ENCODE measurements around the gene LILRB1.

LILRB1 gene

DNA sequence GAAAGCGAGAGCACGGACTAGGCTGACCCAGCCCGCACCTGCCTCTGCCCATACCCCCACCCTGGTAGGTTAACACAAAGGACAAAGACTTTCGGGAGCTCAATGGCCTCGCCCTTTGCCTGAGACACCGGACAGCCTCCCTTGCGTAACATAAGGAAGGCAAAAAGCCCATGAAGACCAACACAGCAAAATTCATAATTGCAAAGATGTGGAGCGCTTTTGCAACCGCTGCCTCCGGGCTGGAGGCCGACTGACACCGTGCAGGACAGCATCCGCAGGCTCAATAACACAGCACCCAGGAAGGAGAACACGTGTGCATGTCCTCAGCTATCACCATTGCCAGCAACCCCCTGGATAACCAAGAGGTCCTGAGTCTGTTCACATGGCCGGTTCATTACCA is 21.5 kb upstream of the LILRB1 start:
- H3K27me3 ChIP-seq (ENCODE audit: insufficient read depth, low read length), result no peaks in the 10 kb centered on the region
- no peaks in the 10 kb centered on the region for H3K79me2 ChIP-seq (ENCODE audit: insufficient read depth, low read length)
- 0 out of 2 replicates have a peak, but pooled peaks cover 4% of the 10 kb centered on the region for H3K9me3 ChIP-seq (ENCODE audit: low read length)
- no peak overlapping the region for H3K4me2 ChIP-seq (ENCODE audit: low read length)
- no peaks in the 10 kb centered on the region for H3K9me2 ChIP-seq (ENCODE audit: low read depth, low read length)
- H3K4me1 ChIP-seq (ENCODE audit: insufficient read depth, low read length, severe bottlenecking), result no peaks in the 10 kb centered on the region
- H3K9ac ChIP-seq (ENCODE audit: low read length), result no peak overlapping the region
- TF ChIP-seq, protein P1, sequence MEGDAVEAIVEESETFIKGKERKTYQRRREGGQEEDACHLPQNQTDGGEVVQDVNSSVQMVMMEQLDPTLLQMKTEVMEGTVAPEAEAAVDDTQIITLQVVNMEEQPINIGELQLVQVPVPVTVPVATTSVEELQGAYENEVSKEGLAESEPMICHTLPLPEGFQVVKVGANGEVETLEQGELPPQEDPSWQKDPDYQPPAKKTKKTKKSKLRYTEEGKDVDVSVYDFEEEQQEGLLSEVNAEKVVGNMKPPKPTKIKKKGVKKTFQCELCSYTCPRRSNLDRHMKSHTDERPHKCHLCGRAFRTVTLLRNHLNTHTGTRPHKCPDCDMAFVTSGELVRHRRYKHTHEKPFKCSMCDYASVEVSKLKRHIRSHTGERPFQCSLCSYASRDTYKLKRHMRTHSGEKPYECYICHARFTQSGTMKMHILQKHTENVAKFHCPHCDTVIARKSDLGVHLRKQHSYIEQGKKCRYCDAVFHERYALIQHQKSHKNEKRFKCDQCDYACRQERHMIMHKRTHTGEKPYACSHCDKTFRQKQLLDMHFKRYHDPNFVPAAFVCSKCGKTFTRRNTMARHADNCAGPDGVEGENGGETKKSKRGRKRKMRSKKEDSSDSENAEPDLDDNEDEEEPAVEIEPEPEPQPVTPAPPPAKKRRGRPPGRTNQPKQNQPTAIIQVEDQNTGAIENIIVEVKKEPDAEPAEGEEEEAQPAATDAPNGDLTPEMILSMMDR (IDR thresholded peaks at IDR 0.05; ENCODE audit: low read length), result no peak
- no peak for TF ChIP-seq EZH2 (IDR thresholded peaks at IDR 0.05; ENCODE audit: borderline replicate concordance, low read length)
- no peak overlapping the region for H2AFZ ChIP-seq (ENCODE audit: low read length)
- H3K27ac ChIP-seq (ENCODE audit: low read depth, low read length, poor library complexity, severe bottlenecking), result no peak overlapping the region
- H4K20me1 ChIP-seq (ENCODE audit: insufficient read depth, low read length), result no peaks in the 10 kb centered on the region
- H3F3A ChIP-seq (ENCODE audit: insufficient read depth, low read length), result no peaks in the 10 kb centered on the region
- H3K36me3 ChIP-seq (ENCODE audit: insufficient read depth, low read length), result no peaks in the 10 kb centered on the region; the same call in 1 of the 2 replicates
- H3K4me3 ChIP-seq (ENCODE audit: low read depth, low read length, poor library complexity, severe bottlenecking), result no peak overlapping the region

DNA sequence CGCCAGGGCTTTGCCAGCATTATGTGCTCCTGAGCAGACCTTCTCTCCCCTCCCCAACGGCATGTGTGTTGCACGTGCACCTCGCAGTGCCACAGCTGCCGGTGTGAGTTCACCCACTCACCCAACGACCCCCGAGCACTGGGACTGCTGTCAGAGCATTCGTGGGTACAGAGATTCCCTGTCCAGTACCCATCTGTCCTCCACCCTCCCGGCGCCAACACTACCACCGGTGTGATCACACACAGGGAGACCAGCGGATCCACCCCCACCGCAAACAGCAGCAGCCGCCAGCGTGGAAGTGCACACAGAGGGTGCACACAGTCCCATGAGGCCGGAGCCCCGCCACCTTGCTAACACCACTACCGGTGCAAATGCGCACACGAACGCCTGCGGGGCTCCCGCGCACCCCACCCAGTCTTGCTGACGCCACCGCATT is 20.9 kb upstream of the LILRB1 start:
- no peak overlapping the region for H2AFZ ChIP-seq (ENCODE audit: low read length)
- no peak overlapping the region for H3K4me3 ChIP-seq (ENCODE audit: low read depth, low read length, poor library complexity, severe bottlenecking)
- no peaks in the 10 kb centered on the region for H3K27me3 ChIP-seq (ENCODE audit: insufficient read depth, low read length)
- H3K36me3 ChIP-seq (ENCODE audit: insufficient read depth, low read length), result no peaks in the 10 kb centered on the region; the same call in 1 of the 2 replicates
- H4K20me1 ChIP-seq (ENCODE audit: insufficient read depth, low read length), result no peaks in the 10 kb centered on the region
- no peak overlapping the region for H3K4me2 ChIP-seq (ENCODE audit: low read length)
- H3K79me2 ChIP-seq (ENCODE audit: insufficient read depth, low read length), result no peaks in the 10 kb centered on the region
- no peaks in the 10 kb centered on the region for H3K4me1 ChIP-seq (ENCODE audit: insufficient read depth, low read length, severe bottlenecking)
- H3K9ac ChIP-seq (ENCODE audit: low read length), result no peak overlapping the region
- H3K9me2 ChIP-seq (ENCODE audit: low read depth, low read length), result no peaks in the 10 kb centered on the region
- H3K27ac ChIP-seq (ENCODE audit: low read depth, low read length, poor library complexity, severe bottlenecking), result no peak overlapping the region
- TF ChIP-seq EZH2 (IDR thresholded peaks at IDR 0.05; ENCODE audit: borderline replicate concordance, low read length), result no peak
- TF ChIP-seq, protein P1 (IDR thresholded peaks at IDR 0.05; ENCODE audit: low read length), result no peak
- H3K9me3 ChIP-seq (ENCODE audit: low read length), result 0 out of 2 replicates have a peak, but pooled peaks cover 4% of the 10 kb centered on the region
- H3F3A ChIP-seq (ENCODE audit: insufficient read depth, low read length), result no peaks in the 10 kb centered on the region

DNA sequence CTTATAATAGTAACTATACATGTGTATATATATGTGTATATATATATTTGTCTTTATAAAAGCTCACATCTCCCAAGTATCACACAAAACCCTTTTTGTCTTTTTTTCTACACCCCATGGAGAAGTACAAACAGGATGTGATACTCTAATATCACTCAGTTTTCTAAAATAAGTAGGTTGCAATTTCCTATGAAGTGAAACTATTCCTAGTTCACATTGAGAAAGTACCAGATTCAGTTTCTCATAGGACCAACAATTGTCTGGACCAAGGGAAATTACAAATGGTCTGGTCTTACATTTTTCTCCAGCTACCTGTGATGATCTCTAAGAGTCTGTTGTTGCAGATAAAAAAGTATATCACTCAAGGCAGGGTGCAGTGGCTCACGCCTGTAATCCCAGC is 17.9 kb upstream of the LILRB1 start:
- no peaks in the 10 kb centered on the region for H3K79me2 ChIP-seq (ENCODE audit: insufficient read depth, low read length)
- no peaks in the 10 kb centered on the region for H3K9me2 ChIP-seq (ENCODE audit: low read depth, low read length)
- H3K4me2 ChIP-seq (ENCODE audit: low read length), result no peak overlapping the region
- H3K9ac ChIP-seq (ENCODE audit: low read length), result no peak overlapping the region
- no peak overlapping the region for H3K4me3 ChIP-seq (ENCODE audit: low read depth, low read length, poor library complexity, severe bottlenecking)
- TF ChIP-seq EZH2 (IDR thresholded peaks at IDR 0.05; ENCODE audit: borderline replicate concordance, low read length), result no peak
- TF ChIP-seq, protein P1 (IDR thresholded peaks at IDR 0.05; ENCODE audit: low read length), result no peak
- no peaks in the 10 kb centered on the region; the same call in 1 of the 2 replicates for H3K27me3 ChIP-seq (ENCODE audit: insufficient read depth, low read length)
- no peaks in the 10 kb centered on the region for H3K9me3 ChIP-seq (ENCODE audit: low read length)
- no peaks in the 10 kb centered on the region for H3F3A ChIP-seq (ENCODE audit: insufficient read depth, low read length)
- no peak overlapping the region for H3K27ac ChIP-seq (ENCODE audit: low read depth, low read length, poor library complexity, severe bottlenecking)
- no peaks in the 10 kb centered on the region for H3K4me1 ChIP-seq (ENCODE audit: insufficient read depth, low read length, severe bottlenecking)
- H4K20me1 ChIP-seq (ENCODE audit: insufficient read depth, low read length), result no peaks in the 10 kb centered on the region
- H2AFZ ChIP-seq (ENCODE audit: low read length), result no peak overlapping the region
- no peaks in the 10 kb centered on the region for H3K36me3 ChIP-seq (ENCODE audit: insufficient read depth, low read length)
